Activated CD4-positive, alpha-beta T cell treated with anti-CD3 and anti-CD28 coated beads, Interleukin-2, amount 50 U/mL, for 1 hour (primary cell): Measurements from ENCODE around the gene WHRN.

Experiments used
- DNase-seq: peaks from one replicate; pipeline ENCODE4 v3.0.0-alpha.2; 2020

WHRN gene

GRCh38 chr9:114469091-114469853, 36.0 kb downstream of the WHRN start:
- no peak for DNase-seq

- no peak for DNase-seq
These were observed 37.4 kb downstream of the WHRN start for GRCh38 chr9:114467910-114468309.

- no peak for DNase-seq
These were observed 38.0 kb downstream of the WHRN start for GRCh38 chr9:114467226-114467750.

GRCh38 chr9:114465906-114466900, 39.1 kb downstream of the WHRN start:
- DNase-seq: no peak

GRCh38 chr9:114465417-114465816, 39.9 kb downstream of the WHRN start:
- no peak for DNase-seq

- DNase-seq: no peak
These were observed 40.8 kb downstream of the WHRN start for GRCh38 chr9:114464281-114465051.

- no peak for DNase-seq
These were observed 42.5 kb downstream of the WHRN start for GRCh38 chr9:114462791-114463190.

GRCh38 chr9:114461468-114461867, 43.8 kb downstream of the WHRN start:
- DNase-seq: no peak

GRCh38 chr9:114460513-114461199, 44.6 kb downstream of the WHRN start:
- DNase-seq: no peak

GRCh38 chr9:114459464-114459863, 45.8 kb downstream of the WHRN start:
- DNase-seq: no peak

GRCh38 chr9:114456929-114457328, 48.3 kb downstream of the WHRN start:
- DNase-seq: no peak

- DNase-seq: no peak
These were observed 50.6 kb downstream of the WHRN start for GRCh38 chr9:114454652-114455051.

GRCh38 chr9:114452219-114453165, 52.8 kb downstream of the WHRN start:
- peak; percentile 26 for DNase-seq

GRCh38 chr9:114451707-114452031, 53.6 kb downstream of the WHRN start:
- no peak for DNase-seq

GRCh38 chr9:114450833-114451706, 54.2 kb downstream of the WHRN start:
- no peak for DNase-seq

GRCh38 chr9:114450181-114450580, 55.1 kb downstream of the WHRN start:
- no peak for DNase-seq

GRCh38 chr9:114449236-114449635, 56.0 kb downstream of the WHRN start:
- DNase-seq: no peak

GRCh38 chr9:114448706-114449105, 56.6 kb downstream of the WHRN start:
- no peak for DNase-seq

GRCh38 chr9:114446672-114447450, 58.4 kb downstream of the WHRN start:
- no peak for DNase-seq
